ENCODE results near the gene GPR137B. TPM values are rescaled to one million over a fixed set of nuclear protein-coding genes. Genes with fewer than 3 reads are reported as not detected.
"Not testable (repeated sequence)": the region's sequence is repeated elsewhere in the genome, so short reads cannot be mapped to it uniquely, and the experiment has no call there.

GPR137B gene
- 1 to 10 TPM; 1.5 to 1.9 (median 1.6) TPM for total RNA-seq
- under 1 TPM; 0.60 to 0.77 (median 0.69) TPM for polyA plus RNA-seq
- long read RNA-seq, donor 1 = 0 reads
- long read RNA-seq, donor 2, partial matches to known transcripts = 0 of 7 reads
- long read RNA-seq, donor 2, other reads (novel, unspliced or antisense) = 3 of 7 reads

- no peaks in the 10 kb centered on the region for H3K4me1 ChIP-seq
- H3K27me3 ChIP-seq (ENCODE audit: insufficient read depth in 3 of 3, low read length in 2 of 3) = peaks cover 0 to 60% (median 15%) of the 10 kb centered on the region in 3 donors
- intact Hi-C loops (cut with DNase I) = no loop called here
- peak in 2 of 4 donors; percentile 32 to 40 for ATAC-seq
- no peak within 1 kb of the TSS for H3K27ac ChIP-seq
- DNase-seq = peak; percentile 51 to 61
- peak within 1 kb of the TSS; percentile 67 for H3K4me3 ChIP-seq
- no peak for TF ChIP-seq CTCF (IDR thresholded peaks at IDR 0.05)
- WGBS, 3 donors = 0 to 1% (median 1%) methylated on average over 36 to 85 of the region's 105 CpGs
- H3K9me3 ChIP-seq = no peaks in the 10 kb centered on the region
- H3K36me3 ChIP-seq (ENCODE audit: insufficient read depth in 1 of 2, low read depth in 1 of 2) = no peaks in the 10 kb centered on the region
Measured at GRCh38 chr1:236142253-236143103, at the start of gene GPR137B. Gene GPR137B (plus strand): TSS chr1:236142539. CDS start chr1:236142623, 84 bp downstream.

- H3K9me3 ChIP-seq = no peaks in the 10 kb centered on the region
- H3K4me1 ChIP-seq = no peaks in the 10 kb centered on the region
- H3K27me3 ChIP-seq (ENCODE audit: insufficient read depth in 3 of 3, low read length in 2 of 3) = peaks cover 0 to 9% (median 0%) of the 10 kb centered on the region in 3 donors
- intact Hi-C loops (cut with DNase I) = no loop called here
- DNase-seq (no peak), ATAC-seq (no peak)
- no peak overlapping the region for H3K27ac ChIP-seq
- 39 to 46% (median 42%) methylated on average over 5 of the region's 5 CpGs for WGBS, 3 donors
- no peaks in the 10 kb centered on the region for H3K36me3 ChIP-seq (ENCODE audit: insufficient read depth in 1 of 2, low read depth in 1 of 2)
- no peak for TF ChIP-seq CTCF (IDR thresholded peaks at IDR 0.05)
- no peak overlapping the region for H3K4me3 ChIP-seq
Measured at GRCh38 chr1:236092899-236093298, 49.4 kb upstream of the GPR137B start.

GRCh38 chr1:236095705-236096520 lies 46.4 kb upstream of the GPR137B start:
- no peak for ATAC-seq
- H3K27ac ChIP-seq = no peak overlapping the region
- no peak for DNase-seq
- WGBS, 3 donors = 68 to 72% (median 69%) methylated on average over 3 of the region's 3 CpGs
- H3K4me1 ChIP-seq = no peaks in the 10 kb centered on the region
- no peaks in the 10 kb centered on the region for H3K36me3 ChIP-seq (ENCODE audit: insufficient read depth in 1 of 2, low read depth in 1 of 2)
- no peaks in the 10 kb centered on the region for H3K9me3 ChIP-seq
- H3K27me3 ChIP-seq (ENCODE audit: insufficient read depth in 3 of 3, low read length in 2 of 3) = peaks cover 0 to 20% (median 0%) of the 10 kb centered on the region in 3 donors
- intact Hi-C loops (cut with DNase I) = no loop called here
- no peak overlapping the region for H3K4me3 ChIP-seq
- no peak for TF ChIP-seq CTCF (IDR thresholded peaks at IDR 0.05)

- intact Hi-C loops (cut with DNase I); ATAC-seq; H3K27ac ChIP-seq; H3K4me3 ChIP-seq; H3K4me1 ChIP-seq; H3K9me3 ChIP-seq; H3K36me3 ChIP-seq (ENCODE audit: insufficient read depth in 1 of 2, low read depth in 1 of 2): not testable (repeated sequence)
- DNase-seq = peak; percentile 51 to 64
- peaks cover 0 to 16% (median 0%) of the 10 kb centered on the region in 3 donors for H3K27me3 ChIP-seq (ENCODE audit: insufficient read depth in 3 of 3, low read length in 2 of 3)
- 58 to 66% (median 58%) methylated on average over 15 of the region's 15 CpGs for WGBS, 3 donors
Measured at GRCh38 chr1:236096660-236097482, 45.5 kb upstream of the GPR137B start.
